ENCODE results near the gene TNFRSF4. TPM values are rescaled to one million over a fixed set of nuclear protein-coding genes. Genes with fewer than 3 reads are reported as not detected.

The TNFRSF4 gene
- polyA plus RNA-seq, 4 donors, result 1.2 to 3.5 (median 3.1) TPM; not detected in 1

GRCh38 chr1:1164701-1165451, 49.1 kb downstream of the TNFRSF4 start:
- H3K4me1 ChIP-seq (ENCODE audit: control insufficient read depth in 3 of 3, insufficient read depth in 2 of 3, low read depth in 1 of 3, low read length in 2 of 3), result peaks cover 0 to 46% (median 2%) of the 10 kb centered on the region in 3 donors
- 9 to 51% (median 29%) methylated on average over 48 of the region's 48 CpGs for WGBS, 3 donors

DNA sequence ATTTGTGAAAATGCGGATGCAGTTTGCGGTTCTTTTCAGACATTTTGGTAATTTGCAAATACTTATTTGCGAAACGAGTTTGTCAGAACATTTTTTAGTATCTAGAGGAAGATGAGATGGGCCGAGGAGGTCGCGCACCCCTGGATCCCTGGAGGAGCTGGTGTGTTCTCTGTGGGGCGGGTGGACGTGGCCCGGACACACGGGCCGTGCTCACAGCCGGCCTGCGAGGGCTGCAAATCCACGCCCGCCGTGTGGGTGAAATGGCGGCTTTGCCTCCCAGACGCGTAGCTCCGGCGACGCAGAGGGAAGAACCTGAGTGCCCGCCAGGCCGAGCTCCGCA, 49.6 kb downstream of the TNFRSF4 start:
- Histone ChIP-seq H3K27ac (ENCODE audit: low read depth in 1 of 3, low read length in 2 of 3) (peak overlapping the region; percentile 95 to 97 (median 96)), H3K4me1 (ENCODE audit: control insufficient read depth in 3 of 3, insufficient read depth in 2 of 3, low read depth in 1 of 3, low read length in 2 of 3) (peaks cover 0 to 51% (median 2%) of the 10 kb centered on the region in 3 donors), H3K27me3 (ENCODE audit: control insufficient read depth in 3 of 3, insufficient read depth in 3 of 3, low read length in 3 of 3) (no peaks in the 10 kb centered on the region), H3K4me3 (ENCODE audit: low read depth in 1 of 3, low read length in 3 of 3) (peak overlapping the region; percentile 68 to 76 (median 75)), H3K36me3 (ENCODE audit: control insufficient read depth in 3 of 3, insufficient read depth in 2 of 3, low read depth in 1 of 3, low read length in 3 of 3) (peaks cover 0 to 66% (median 0%) of the 10 kb centered on the region in 3 donors), H3K9me3 (ENCODE audit: control insufficient read depth in 2 of 2, insufficient read depth in 1 of 2, low read depth in 1 of 2, low read length in 1 of 2) (no peaks in the 10 kb centered on the region)
- 5 to 51% (median 31%) methylated on average over 26 of the region's 26 CpGs for WGBS, 3 donors
- DNase-seq (no peak), FAIRE-seq (no peak)

More at GRCh38 chr1:1164701-1165451, 49.1 kb downstream of the TNFRSF4 start:
- no peak for FAIRE-seq
- no peaks in the 10 kb centered on the region for H3K27me3 ChIP-seq (ENCODE audit: control insufficient read depth in 3 of 3, insufficient read depth in 3 of 3, low read length in 3 of 3)
- H3K36me3 ChIP-seq (ENCODE audit: control insufficient read depth in 3 of 3, insufficient read depth in 2 of 3, low read depth in 1 of 3, low read length in 3 of 3), result peaks cover 0 to 70% (median 0%) of the 10 kb centered on the region in 3 donors
- H3K27ac ChIP-seq (ENCODE audit: low read depth in 1 of 3, low read length in 2 of 3), result peak overlapping the region; percentile 95 to 97 (median 96)
- H3K4me3 ChIP-seq (ENCODE audit: low read depth in 1 of 3, low read length in 3 of 3), result peak overlapping the region; percentile 68 to 76 (median 75)
- H3K9me3 ChIP-seq (ENCODE audit: control insufficient read depth in 2 of 2, insufficient read depth in 1 of 2, low read depth in 1 of 2, low read length in 1 of 2), result no peaks in the 10 kb centered on the region
- peak; percentile 82 to 90 for DNase-seq

GRCh38 chr1:1163538-1164070, 50.3 kb downstream of the TNFRSF4 start:
- H3K4me3 ChIP-seq (ENCODE audit: low read depth in 1 of 3, low read length in 3 of 3), result peak overlapping the region; percentile 68 to 76 (median 75)
- WGBS, 3 donors, result 23 to 64% (median 37%) methylated on average over 31 to 33 of the region's 33 CpGs
- H3K27me3 ChIP-seq (ENCODE audit: control insufficient read depth in 3 of 3, insufficient read depth in 3 of 3, low read length in 3 of 3), result no peaks in the 10 kb centered on the region
- peaks cover 2 to 57% (median 2%) of the 10 kb centered on the region in 3 donors for H3K4me1 ChIP-seq (ENCODE audit: control insufficient read depth in 3 of 3, insufficient read depth in 2 of 3, low read depth in 1 of 3, low read length in 2 of 3)
- H3K36me3 ChIP-seq (ENCODE audit: control insufficient read depth in 3 of 3, insufficient read depth in 2 of 3, low read depth in 1 of 3, low read length in 3 of 3), result peaks cover 0 to 61% (median 0%) of the 10 kb centered on the region in 3 donors
- no peak for FAIRE-seq
- DNase-seq, result peak; percentile 53 to 72
- H3K27ac ChIP-seq (ENCODE audit: low read depth in 1 of 3, low read length in 2 of 3), result peak overlapping the region; percentile 95 to 97 (median 96)
- no peaks in the 10 kb centered on the region for H3K9me3 ChIP-seq (ENCODE audit: control insufficient read depth in 2 of 2, insufficient read depth in 1 of 2, low read depth in 1 of 2, low read length in 1 of 2)

DNA sequence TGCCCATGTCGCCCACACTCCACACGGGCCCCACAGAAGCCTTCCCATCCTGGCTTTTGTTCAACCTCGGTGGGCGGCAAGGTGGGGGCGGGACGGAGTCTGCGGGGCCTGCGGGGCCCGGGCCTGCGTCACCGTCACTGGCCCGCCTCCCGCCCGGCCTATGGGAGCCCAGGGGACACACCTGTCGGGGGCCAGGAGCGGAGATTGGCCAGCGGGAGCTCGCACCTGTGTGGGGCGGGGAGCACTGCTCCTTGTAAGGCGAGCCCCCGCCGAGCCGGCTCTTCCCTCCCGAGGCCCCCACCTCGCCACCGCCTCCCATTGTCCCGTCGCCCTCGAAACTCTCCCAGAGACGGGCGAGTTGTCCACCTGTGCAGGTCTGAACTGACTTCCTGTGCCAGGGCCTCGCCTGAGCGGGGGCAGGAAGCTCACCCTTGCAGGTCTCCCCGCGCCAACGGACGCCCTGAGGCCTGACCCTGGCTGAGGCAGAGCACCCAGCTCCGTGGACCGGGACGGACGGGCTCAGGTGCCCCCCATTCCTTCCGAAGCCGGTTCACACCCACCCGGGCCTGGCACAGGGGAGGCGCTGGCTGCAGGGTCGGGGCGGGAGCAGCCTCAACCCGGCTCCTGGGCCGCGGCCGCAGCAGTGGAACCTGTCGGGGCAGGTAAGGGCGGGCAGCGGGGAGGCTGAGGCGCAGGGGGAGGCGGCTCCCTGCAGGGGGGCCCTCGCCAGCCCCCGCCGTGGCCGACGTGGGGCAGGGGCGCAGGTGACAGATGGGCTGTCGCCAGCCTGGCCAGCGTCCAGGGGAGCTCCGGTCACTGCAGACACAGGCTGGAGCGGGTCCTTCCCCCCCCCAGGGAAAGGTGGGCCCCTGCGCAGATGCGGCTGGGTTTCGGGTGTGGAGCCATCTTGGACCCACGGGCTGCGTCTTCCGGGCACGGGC, 51.1 kb downstream of the TNFRSF4 start:
- H3K27ac ChIP-seq (ENCODE audit: low read depth in 1 of 3, low read length in 2 of 3), result peak overlapping the region; percentile 95 to 97 (median 96)
- DNase-seq (peak; percentile 95 to 96), FAIRE-seq (no peak)
- H3K36me3 ChIP-seq (ENCODE audit: control insufficient read depth in 3 of 3, insufficient read depth in 2 of 3, low read depth in 1 of 3, low read length in 3 of 3), result peaks cover 0 to 55% (median 0%) of the 10 kb centered on the region in 3 donors
- H3K4me3 ChIP-seq (ENCODE audit: low read depth in 1 of 3, low read length in 3 of 3), result peak overlapping the region; percentile 68 to 76 (median 75)
- no peaks in the 10 kb centered on the region for H3K27me3 ChIP-seq (ENCODE audit: control insufficient read depth in 3 of 3, insufficient read depth in 3 of 3, low read length in 3 of 3)
- peaks cover 2 to 58% (median 6%) of the 10 kb centered on the region in 3 donors for H3K4me1 ChIP-seq (ENCODE audit: control insufficient read depth in 3 of 3, insufficient read depth in 2 of 3, low read depth in 1 of 3, low read length in 2 of 3)
- 19 to 53% (median 25%) methylated on average over 49 to 73 of the region's 73 CpGs for WGBS, 3 donors
- H3K9me3 ChIP-seq (ENCODE audit: control insufficient read depth in 2 of 2, insufficient read depth in 1 of 2, low read depth in 1 of 2, low read length in 1 of 2), result no peaks in the 10 kb centered on the region

- WGBS, 3 donors, result 48 to 66% (median 54%) methylated on average over 16 to 17 of the region's 17 CpGs
- H3K36me3 ChIP-seq (ENCODE audit: control insufficient read depth in 3 of 3, insufficient read depth in 2 of 3, low read depth in 1 of 3, low read length in 3 of 3), result peaks cover 0 to 43% (median 0%) of the 10 kb centered on the region in 3 donors
- FAIRE-seq (no peak), DNase-seq (no peak)
- H3K27ac ChIP-seq (ENCODE audit: low read depth in 1 of 3, low read length in 2 of 3), result peak overlapping the region; percentile 58 to 95 (median 67)
- H3K4me3 ChIP-seq (ENCODE audit: low read depth in 1 of 3, low read length in 3 of 3), result no peak overlapping the region
- no peaks in the 10 kb centered on the region for H3K27me3 ChIP-seq (ENCODE audit: control insufficient read depth in 3 of 3, insufficient read depth in 3 of 3, low read length in 3 of 3)
- peaks cover under 1 to 52% (median 6%) of the 10 kb centered on the region in 3 donors for H3K4me1 ChIP-seq (ENCODE audit: control insufficient read depth in 3 of 3, insufficient read depth in 2 of 3, low read depth in 1 of 3, low read length in 2 of 3)
- no peaks in the 10 kb centered on the region for H3K9me3 ChIP-seq (ENCODE audit: control insufficient read depth in 2 of 2, insufficient read depth in 1 of 2, low read depth in 1 of 2, low read length in 1 of 2)
Observed at GRCh38 chr1:1161683-1162079, 52.3 kb downstream of the TNFRSF4 start.

Other genes starting within 250 kb of the TNFRSF4 start
- gene PLEKHN1, start 247.7 kb downstream of the TNFRSF4 start, polyA plus RNA-seq, result under 1 TPM; 0.64 to 0.89 (median 0.76) TPM
- 1 to 10 TPM in 1 of 4 donors, under 1 TPM in 2, not detected in 1; 0.22 to 1.6 (median 0.30) TPM for gene PERM1, start 232.1 kb downstream of the TNFRSF4 start, polyA plus RNA-seq
- gene HES4, start 214.1 kb downstream of the TNFRSF4 start, polyA plus RNA-seq, result 1 to 10 TPM in 3 of 4 donors, under 1 TPM in 1; 0.89 to 8.2 (median 5.3) TPM
- 100 to 1,000 TPM in 2 of 4 donors, 10 to 100 TPM in 2; 21.1 to 282 (median 182) TPM for gene ISG15, start 200.7 kb downstream of the TNFRSF4 start, polyA plus RNA-seq
- 100 to 1,000 TPM in 1 of 4 donors, 10 to 100 TPM in 3; 13.2 to 104 (median 19.9) TPM for gene AGRN, start 194.0 kb downstream of the TNFRSF4 start, polyA plus RNA-seq
- under 1 TPM in 3 of 4 donors, not detected in 1; 0.15 to 0.45 (median 0.18) TPM for gene RNF223, start 139.8 kb downstream of the TNFRSF4 start, polyA plus RNA-seq
- 10 to 100 TPM in 3 of 4 donors, 1 to 10 TPM in 1; 9.2 to 19.0 (median 12.6) TPM for gene C1orf159, start 98.1 kb downstream of the TNFRSF4 start, polyA plus RNA-seq
- under 1 TPM in 2 of 4 donors, not detected in 2; 0.21 to 0.36 TPM for gene TTLL10, start 40.3 kb downstream of the TNFRSF4 start, polyA plus RNA-seq
- gene TNFRSF18, start 7.6 kb downstream of the TNFRSF4 start, polyA plus RNA-seq, result 1 to 10 TPM in 2 of 4 donors, under 1 TPM in 1, not detected in 1; 0.47 to 5.9 (median 1.8) TPM
- gene SDF4, start 17.8 kb upstream of the TNFRSF4 start, polyA plus RNA-seq, result 100 to 1,000 TPM in 3 of 4 donors, 10 to 100 TPM in 1; 91.2 to 190 (median 151) TPM
- 10 to 100 TPM in 2 of 4 donors, 1 to 10 TPM in 2; 2.7 to 13.7 (median 6.8) TPM for gene B3GALT6, start 18.1 kb upstream of the TNFRSF4 start, polyA plus RNA-seq
- 100 to 1,000 TPM in 2 of 4 donors, 10 to 100 TPM in 2; 10.6 to 203 (median 98.5) TPM for gene C1QTNF12, start 32.6 kb upstream of the TNFRSF4 start, polyA plus RNA-seq
- 10 to 100 TPM; 45.9 to 67.0 (median 60.7) TPM for gene UBE2J2, start 59.7 kb upstream of the TNFRSF4 start, polyA plus RNA-seq
- gene SCNN1D, start 66.3 kb upstream of the TNFRSF4 start, polyA plus RNA-seq, result 10 to 100 TPM in 2 of 4 donors, 1 to 10 TPM in 2; 5.2 to 37.1 (median 17.2) TPM
- 10 to 100 TPM; 28.6 to 71.1 (median 50.6) TPM for gene ACAP3, start 93.8 kb upstream of the TNFRSF4 start, polyA plus RNA-seq
- gene PUSL1, start 94.4 kb upstream of the TNFRSF4 start, polyA plus RNA-seq, result 10 to 100 TPM; 15.0 to 22.7 (median 18.4) TPM
- gene INTS11, start 110.5 kb upstream of the TNFRSF4 start, polyA plus RNA-seq, result 100 to 1,000 TPM in 3 of 4 donors, 10 to 100 TPM in 1; 94.9 to 331 (median 186) TPM
- gene CPTP, start 110.6 kb upstream of the TNFRSF4 start, polyA plus RNA-seq, result 10 to 100 TPM; 18.5 to 71.3 (median 45.1) TPM
- gene TAS1R3, start 117.1 kb upstream of the TNFRSF4 start, polyA plus RNA-seq, result under 1 TPM; 0.33 to 0.99 (median 0.63) TPM
- 10 to 100 TPM; 46.7 to 88.8 (median 61.3) TPM for gene DVL1, start 135.3 kb upstream of the TNFRSF4 start, polyA plus RNA-seq
- 100 to 1,000 TPM in 1 of 4 donors, 10 to 100 TPM in 1, 1 to 10 TPM in 2; 2.7 to 538 (median 14.7) TPM for gene MXRA8, start 144.4 kb upstream of the TNFRSF4 start, polyA plus RNA-seq
- gene AURKAIP1, start 161.1 kb upstream of the TNFRSF4 start, polyA plus RNA-seq, result 100 to 1,000 TPM in 3 of 4 donors, 10 to 100 TPM in 1; 88.1 to 382 (median 297) TPM
- gene CCNL2, start 185.2 kb upstream of the TNFRSF4 start, polyA plus RNA-seq, result 100 to 1,000 TPM in 3 of 4 donors, 10 to 100 TPM in 1; 71.9 to 224 (median 198) TPM
- 100 to 1,000 TPM; 135 to 221 (median 167) TPM for gene MRPL20, start 193.1 kb upstream of the TNFRSF4 start, polyA plus RNA-seq
- gene ANKRD65, start 207.1 kb upstream of the TNFRSF4 start, polyA plus RNA-seq, result 1 to 10 TPM; 1.1 to 1.7 (median 1.5) TPM
- 100 to 1,000 TPM in 1 of 4 donors, 10 to 100 TPM in 1, 1 to 10 TPM in 1, under 1 TPM in 1; 0.67 to 122 (median 6.9) TPM for gene VWA1, start 221.5 kb upstream of the TNFRSF4 start, polyA plus RNA-seq
- 1 to 10 TPM in 1 of 4 donors, under 1 TPM in 2, not detected in 1; 0.27 to 1.5 (median 0.66) TPM for gene ATAD3C, start 235.5 kb upstream of the TNFRSF4 start, polyA plus RNA-seq